ENCODE data around the gene GBP7.

The GBP7 gene

GRCh38 chr1:89121641-89122040 lies 54.2 kb downstream of the GBP7 start:
- DNase-seq (ENCODE audit: low read depth in 2 of 2), result no peak

GRCh38 chr1:89114662-89115061 lies 61.1 kb downstream of the GBP7 start:
- no peak for DNase-seq (ENCODE audit: low read depth in 2 of 2)

- no peak for DNase-seq (ENCODE audit: low read depth in 2 of 2)
These were observed 62.8 kb downstream of the GBP7 start for GRCh38 chr1:89112871-89113613.

GRCh38 chr1:89104687-89105086 lies 71.1 kb downstream of the GBP7 start:
- no peak for DNase-seq (ENCODE audit: low read depth in 2 of 2)

- DNase-seq (ENCODE audit: low read depth in 2 of 2), result no peak
These were observed 71.7 kb downstream of the GBP7 start for GRCh38 chr1:89104147-89104546.

GRCh38 chr1:89102021-89102420 lies 73.8 kb downstream of the GBP7 start:
- DNase-seq (ENCODE audit: low read depth in 2 of 2), result no peak

- no peak for DNase-seq (ENCODE audit: low read depth in 2 of 2)
These were observed 75.4 kb downstream of the GBP7 start for GRCh38 chr1:89100412-89100811.

GRCh38 chr1:89098857-89099256 lies 76.9 kb downstream of the GBP7 start:
- DNase-seq (ENCODE audit: low read depth in 2 of 2), result no peak

GRCh38 chr1:89095737-89096136 lies 80.1 kb downstream of the GBP7 start:
- no peak for DNase-seq (ENCODE audit: low read depth in 2 of 2)

GRCh38 chr1:89089962-89090361 lies 85.8 kb downstream of the GBP7 start:
- no peak for DNase-seq (ENCODE audit: low read depth in 2 of 2)

- DNase-seq (ENCODE audit: low read depth in 2 of 2), result no peak
These were observed 87.2 kb downstream of the GBP7 start for GRCh38 chr1:89088572-89088971.

GRCh38 chr1:89087241-89087640 lies 88.6 kb downstream of the GBP7 start:
- DNase-seq (ENCODE audit: low read depth in 2 of 2), result no peak

- no peak for DNase-seq (ENCODE audit: low read depth in 2 of 2)
These were observed 90.0 kb downstream of the GBP7 start for GRCh38 chr1:89085781-89086180.
